Activated CD8-positive, alpha-beta memory T cell treated with anti-CD3 and anti-CD28 coated beads, Interleukin-2, amount 10 ng/mL, durations not matched to agents 7 days and 5 days (primary cell): ENCODE measurements around the gene MICA. TPM values are rescaled to one million over a fixed set of nuclear protein-coding genes. Genes with fewer than 3 reads are reported as not detected.

Experiments used
- ATAC-seq: fragments of 150-1000 bp; cut with Tn5 transposase; one replicate; pipeline ENCODE4 v1.10.0; 2021; ENCODE audit warnings: moderate library complexity
- CTCF ChIA-PET: fragments of 350-600 bp; sonication (Branson Sonifier 250); formaldehyde crosslinking; loops from one replicate; lab custom pipeline; 2021; ENCODE audit warnings: antibody characterized with exemption; lab: Charles Lee
- DNase-seq: peaks from one replicate; pipeline ENCODE4 v3.0.0-alpha.2; 2020
- H3K27ac Mint-ChIP-seq: one replicate; pipeline ENCODE4 v1.8.0; 2021; ENCODE audit warnings: mild to moderate bottlenecking, mixed read lengths
- H3K27me3 Mint-ChIP-seq: one replicate; pipeline ENCODE4 v1.8.0; 2021; ENCODE audit warnings: mixed read lengths
- H3K36me3 Mint-ChIP-seq: one replicate; pipeline ENCODE4 v1.8.0; 2021; ENCODE audit warnings: mild to moderate bottlenecking, mixed read lengths
- H3K4me1 Mint-ChIP-seq: one replicate; pipeline ENCODE4 v1.8.0; 2021; ENCODE audit warnings: mixed read lengths
- H3K4me3 Mint-ChIP-seq: one replicate; pipeline ENCODE4 v1.8.0; 2021; ENCODE audit warnings: mild to moderate bottlenecking, moderate library complexity, mixed read lengths
- H3K9me3 Mint-ChIP-seq: one replicate; pipeline ENCODE4 v1.8.0; 2022; ENCODE audit warnings: low read depth, mixed read lengths
- total RNA-seq, 2 experiments: library from RNA; stranded (reverse); gene quantifications; one replicate each; pipeline ENCODE4 v1.2.3, GENCODE V29; 2021

The MICA gene
- total RNA-seq: 10 to 100 TPM; 15.6 to 24.7 TPM

GRCh38 chr6:31403283-31404060 is at the start of gene MICA:
Gene MICA, plus strand, starts transcription at chr6:31403595. Its CDS starts 38 bp downstream, at chr6:31403633.
- H3K27me3 Mint-ChIP-seq: no peaks in the 10 kb centered on the region
- H3K27ac Mint-ChIP-seq: peak within 1 kb of the TSS; percentile 81
- H3K4me1 Mint-ChIP-seq: peaks cover 67% of the 10 kb centered on the region
- peak; percentile 78 for ATAC-seq
- peaks cover 6% of the 10 kb centered on the region for H3K36me3 Mint-ChIP-seq
- CTCF ChIA-PET: interaction anchor here (0.9 to 9.0 kb wide), 5 partner anchors 36 to 324 kb away, joined by 3 to 93 read pairs (median 3); no protein-coding TSS in a partner anchor
- H3K9me3 Mint-ChIP-seq: no peaks in the 10 kb centered on the region
- H3K4me3 Mint-ChIP-seq: peak within 1 kb of the TSS; percentile 79
- DNase-seq: peak; percentile 82

DNA sequence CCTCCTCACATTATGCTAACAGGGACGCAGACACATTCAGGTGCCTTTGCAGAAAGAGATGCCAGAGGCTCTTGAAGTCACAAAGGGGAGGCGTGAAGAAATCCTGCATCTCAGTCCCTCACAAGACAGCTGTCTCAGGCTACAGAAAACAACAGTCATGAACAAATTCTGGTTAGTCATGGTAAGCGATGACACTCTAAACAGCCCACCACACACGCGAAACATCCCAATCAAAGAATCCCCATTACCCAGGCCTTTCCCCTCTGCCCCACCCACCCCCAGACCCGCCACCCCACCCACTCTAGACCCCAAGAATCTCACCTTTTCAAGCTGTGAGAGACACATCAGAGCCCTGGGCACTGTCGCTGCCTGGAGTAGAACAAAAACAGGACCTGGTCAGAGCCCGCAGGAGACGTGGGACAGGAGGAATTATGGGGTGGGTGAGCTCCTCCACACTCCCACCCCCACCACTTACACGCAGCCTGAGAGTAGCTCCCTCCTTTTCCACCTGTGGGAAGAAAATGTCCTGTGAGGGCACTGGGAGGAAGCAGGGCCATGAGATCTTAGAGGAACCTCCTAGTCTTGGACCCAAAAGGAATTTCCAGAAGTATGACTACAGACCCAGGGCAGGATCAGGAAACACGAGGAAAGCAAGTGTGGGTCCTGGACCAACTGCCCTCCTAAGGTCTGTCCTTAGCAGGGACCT is 49.1 kb upstream of the MICA start:
- no peak for ATAC-seq
- CTCF ChIA-PET: interaction anchor here (3.2 kb wide), 1 partner anchor 13 kb away, joined by 12 read pairs; no protein-coding TSS in a partner anchor
- H3K27ac Mint-ChIP-seq: peak overlapping the region; percentile 69
- H3K36me3 Mint-ChIP-seq: peaks cover 50% of the 10 kb centered on the region
- peak overlapping the region; percentile 99 for H3K4me3 Mint-ChIP-seq
- H3K4me1 Mint-ChIP-seq: peaks cover 57% of the 10 kb centered on the region
- no peaks in the 10 kb centered on the region for H3K9me3 Mint-ChIP-seq
- no peaks in the 10 kb centered on the region for H3K27me3 Mint-ChIP-seq
- no peak for DNase-seq

- H3K27me3 Mint-ChIP-seq: no peaks in the 10 kb centered on the region
- no peak for ATAC-seq
- CTCF ChIA-PET: interaction anchor here (3.2 kb wide), 1 partner anchor 12 kb away, joined by 12 read pairs; no protein-coding TSS in a partner anchor
- H3K27ac Mint-ChIP-seq: peak overlapping the region; percentile 74
- H3K36me3 Mint-ChIP-seq: peaks cover 52% of the 10 kb centered on the region
- peaks cover 63% of the 10 kb centered on the region for H3K4me1 Mint-ChIP-seq
- H3K4me3 Mint-ChIP-seq: peak overlapping the region; percentile 99
- H3K9me3 Mint-ChIP-seq: no peaks in the 10 kb centered on the region
- no peak for DNase-seq
These were observed 48.4 kb upstream of the MICA start for GRCh38 chr6:31354864-31355582.

DNA sequence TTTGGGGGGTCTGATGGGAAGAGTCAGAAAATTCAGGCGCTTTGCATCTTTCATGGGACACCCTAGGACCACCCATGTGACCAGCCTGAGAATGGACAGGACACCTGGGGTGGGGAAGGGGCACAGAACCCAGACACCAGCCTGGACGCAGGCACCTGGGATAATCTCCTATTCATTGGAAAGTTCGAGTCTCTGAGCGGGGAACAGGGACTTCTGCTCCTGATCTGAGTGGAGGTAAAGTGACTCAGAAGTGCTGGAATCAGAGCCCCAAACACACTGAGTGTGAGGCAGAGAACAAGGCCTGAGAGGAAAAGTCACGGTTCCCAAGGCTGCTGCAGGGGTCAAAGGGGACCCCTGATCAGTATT is 47.8 kb upstream of the MICA start:
- ATAC-seq (no peak), DNase-seq (no peak)
- CTCF ChIA-PET: interaction anchor here (3.2 kb wide), 1 partner anchor 11 kb away, joined by 12 read pairs; no protein-coding TSS in a partner anchor
- Mint-ChIP-seq H3K4me3 (peak overlapping the region; percentile 99), H3K36me3 (peaks cover 55% of the 10 kb centered on the region), H3K9me3 (peaks cover 2% of the 10 kb centered on the region), H3K27ac (peak overlapping the region; percentile 74), H3K4me1 (peaks cover 66% of the 10 kb centered on the region), H3K27me3 (peaks cover 4% of the 10 kb centered on the region)

- peaks cover 2% of the 10 kb centered on the region for H3K9me3 Mint-ChIP-seq
- peaks cover 64% of the 10 kb centered on the region for H3K4me1 Mint-ChIP-seq
- peak; percentile 13 for ATAC-seq
- peak overlapping the region; percentile 99 for H3K4me3 Mint-ChIP-seq
- H3K27ac Mint-ChIP-seq: peak overlapping the region; percentile 100
- CTCF ChIA-PET: no interaction called here
- H3K27me3 Mint-ChIP-seq: peaks cover 4% of the 10 kb centered on the region
- peaks cover 61% of the 10 kb centered on the region for H3K36me3 Mint-ChIP-seq
- peak; percentile 70 for DNase-seq
These were observed 47.0 kb upstream of the MICA start for GRCh38 chr6:31356216-31356945.

- DNase-seq (peak; percentile 91), ATAC-seq (peak; percentile 75)
- CTCF ChIA-PET: interaction anchor here (0.7 to 1.0 kb wide), 2 partner anchors 106 to 160 kb away, joined by 3 to 5 read pairs; no protein-coding TSS in a partner anchor
- Mint-ChIP-seq H3K9me3 (peaks cover 2% of the 10 kb centered on the region), H3K36me3 (peaks cover 64% of the 10 kb centered on the region), H3K4me3 (peak within 1 kb of the TSS; percentile 99), H3K27ac (peak within 1 kb of the TSS; percentile 100), H3K27me3 (peaks cover 7% of the 10 kb centered on the region), H3K4me1 (peaks cover 61% of the 10 kb centered on the region)
These were observed 46.4 kb upstream of the MICA start, which contains the start of gene HLA-B for GRCh38 chr6:31356946-31357466. Gene HLA-B, minus strand, starts transcription at chr6:31357179. Its CDS starts 21 bp downstream, at chr6:31357158.

GRCh38 chr6:31357886-31358285 is 45.5 kb upstream of the MICA start:
- peaks cover 2% of the 10 kb centered on the region for H3K9me3 Mint-ChIP-seq
- H3K4me3 Mint-ChIP-seq: peak overlapping the region; percentile 99
- H3K27ac Mint-ChIP-seq: peak overlapping the region; percentile 100
- H3K27me3 Mint-ChIP-seq: peaks cover 14% of the 10 kb centered on the region
- H3K36me3 Mint-ChIP-seq: peaks cover 57% of the 10 kb centered on the region
- no peak for ATAC-seq
- CTCF ChIA-PET: interaction anchor here (0.7 to 1.0 kb wide), 2 partner anchors 105 to 161 kb away, joined by 3 to 5 read pairs; no protein-coding TSS in a partner anchor
- DNase-seq: no peak
- peaks cover 52% of the 10 kb centered on the region for H3K4me1 Mint-ChIP-seq

GRCh38 chr6:31358302-31358701 is 45.1 kb upstream of the MICA start:
- CTCF ChIA-PET: interaction anchor here (1.1 kb wide), 1 partner anchor 9 kb away, joined by 3 read pairs; no protein-coding TSS in a partner anchor
- peak overlapping the region; percentile 100 for H3K27ac Mint-ChIP-seq
- peaks cover 16% of the 10 kb centered on the region for H3K27me3 Mint-ChIP-seq
- peaks cover 52% of the 10 kb centered on the region for H3K36me3 Mint-ChIP-seq
- ATAC-seq (peak; percentile 7), DNase-seq (no peak)
- peaks cover 2% of the 10 kb centered on the region for H3K9me3 Mint-ChIP-seq
- H3K4me3 Mint-ChIP-seq: peak overlapping the region; percentile 99
- peaks cover 48% of the 10 kb centered on the region for H3K4me1 Mint-ChIP-seq

GRCh38 chr6:31359581-31359980 is 43.8 kb upstream of the MICA start:
- H3K9me3 Mint-ChIP-seq: peaks cover 2% of the 10 kb centered on the region
- peaks cover 40% of the 10 kb centered on the region for H3K4me1 Mint-ChIP-seq
- DNase-seq (no peak), ATAC-seq (no peak)
- CTCF ChIA-PET: interaction anchor here (1.1 kb wide), 1 partner anchor 8 kb away, joined by 3 read pairs; no protein-coding TSS in a partner anchor
- H3K4me3 Mint-ChIP-seq: no peak overlapping the region
- H3K27ac Mint-ChIP-seq: no peak overlapping the region
- peaks cover 43% of the 10 kb centered on the region for H3K36me3 Mint-ChIP-seq
- H3K27me3 Mint-ChIP-seq: peaks cover 25% of the 10 kb centered on the region

DNA sequence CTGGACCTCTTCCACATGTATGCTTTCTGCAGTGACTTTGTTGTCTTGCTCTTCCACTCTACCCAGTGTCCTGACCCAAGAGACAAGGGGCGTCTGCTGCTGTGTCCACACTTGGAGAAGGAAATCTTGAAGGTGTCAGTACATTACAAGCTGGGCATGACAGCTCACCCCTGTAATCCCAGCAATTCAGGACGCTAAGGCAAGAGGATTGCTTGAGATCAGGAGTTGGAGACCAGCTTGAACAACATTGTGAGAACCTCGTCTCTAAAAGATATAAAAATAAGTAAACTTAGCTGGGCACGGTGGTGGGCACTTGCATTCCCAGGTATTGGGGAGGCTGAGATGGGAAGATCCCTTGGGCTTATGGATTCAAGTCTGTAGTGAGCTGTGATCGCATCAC is 40.6 kb upstream of the MICA start:
- Mint-ChIP-seq H3K27me3 (peaks cover 51% of the 10 kb centered on the region), H3K36me3 (peaks cover 19% of the 10 kb centered on the region), H3K4me1 (peaks cover 36% of the 10 kb centered on the region), H3K27ac (no peak overlapping the region), H3K9me3 (peaks cover 2% of the 10 kb centered on the region), H3K4me3 (no peak overlapping the region)
- CTCF ChIA-PET: interaction anchor here (2.0 kb wide), 1 partner anchor 89 kb away, joined by 5 read pairs; no protein-coding TSS in a partner anchor
- ATAC-seq: no peak
- no peak for DNase-seq

DNA sequence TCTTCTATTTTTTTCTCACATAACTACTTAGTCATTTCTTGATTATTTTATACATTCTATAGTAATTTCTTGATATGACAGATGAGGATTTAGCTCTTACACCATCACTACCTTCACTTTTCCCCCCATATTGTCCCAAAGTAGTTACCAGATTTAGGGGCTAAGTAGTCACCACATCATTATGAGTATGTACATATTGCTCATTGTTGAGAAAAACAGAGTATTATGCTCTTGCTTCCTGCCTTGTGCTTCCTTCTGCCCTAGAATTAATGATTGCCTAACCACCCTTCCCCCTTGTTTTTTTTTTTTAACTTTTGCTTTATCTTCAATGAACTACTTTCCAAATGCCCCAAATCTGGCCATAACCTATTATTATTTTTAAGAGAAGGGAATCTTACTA is 39.6 kb upstream of the MICA start:
- peaks cover 19% of the 10 kb centered on the region for H3K36me3 Mint-ChIP-seq
- DNase-seq (no peak), ATAC-seq (no peak)
- H3K4me3 Mint-ChIP-seq: no peak overlapping the region
- H3K27ac Mint-ChIP-seq: no peak overlapping the region
- H3K4me1 Mint-ChIP-seq: peaks cover 27% of the 10 kb centered on the region
- CTCF ChIA-PET: interaction anchor here (1.3 to 2.0 kb wide), 2 partner anchors 12 to 90 kb away, joined by 4 to 5 read pairs; no protein-coding TSS in a partner anchor
- peaks cover 2% of the 10 kb centered on the region for H3K9me3 Mint-ChIP-seq
- peaks cover 61% of the 10 kb centered on the region for H3K27me3 Mint-ChIP-seq

DNA sequence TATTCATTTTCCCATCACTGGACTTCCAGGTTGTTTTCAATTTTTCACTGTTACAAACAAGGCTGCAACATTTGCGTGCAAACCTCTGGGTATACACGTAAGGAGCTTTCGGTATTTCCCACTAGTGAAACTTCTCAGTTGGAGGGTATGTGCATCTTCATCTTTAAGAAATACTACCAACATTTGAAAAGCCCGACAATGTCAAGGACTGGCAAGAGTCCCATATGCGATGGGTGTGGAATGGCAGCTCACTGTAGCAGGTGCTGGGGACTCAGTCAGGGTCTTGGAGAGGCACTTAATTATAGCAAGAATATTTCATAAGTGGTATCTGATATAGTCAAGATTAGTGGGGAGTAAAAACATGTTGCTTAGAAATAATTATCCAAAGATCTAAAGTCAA is 37.5 kb upstream of the MICA start:
- Mint-ChIP-seq H3K27ac (no peak overlapping the region), H3K36me3 (peaks cover 13% of the 10 kb centered on the region), H3K4me3 (no peak overlapping the region), H3K4me1 (peaks cover 13% of the 10 kb centered on the region), H3K9me3 (no peaks in the 10 kb centered on the region), H3K27me3 (peaks cover 75% of the 10 kb centered on the region)
- CTCF ChIA-PET: interaction anchor here (0.8 to 4.6 kb wide), 21 partner anchors 11 to 286 kb away, joined by 3 to 63 read pairs (median 6); partner anchors contain the start of genes PSORS1C2 and TCF19
- ATAC-seq: no peak
- no peak for DNase-seq
